HEK293T (cell line): ENCODE measurements around the gene TES.

ENCODE experiments used
- BHLHE40 ChIP-seq: fragments of 450-650 bp; IDR thresholded peaks from 2 replicates; pipeline ENCODE4 v1.6.1; 2016; ENCODE audit warnings: mild to moderate bottlenecking, moderate library complexity, borderline replicate concordance
- SP1 ChIP-seq: fragments of 450-650 bp; IDR thresholded peaks from 2 replicates; pipeline ENCODE4 v1.6.1; 2017

DNA sequence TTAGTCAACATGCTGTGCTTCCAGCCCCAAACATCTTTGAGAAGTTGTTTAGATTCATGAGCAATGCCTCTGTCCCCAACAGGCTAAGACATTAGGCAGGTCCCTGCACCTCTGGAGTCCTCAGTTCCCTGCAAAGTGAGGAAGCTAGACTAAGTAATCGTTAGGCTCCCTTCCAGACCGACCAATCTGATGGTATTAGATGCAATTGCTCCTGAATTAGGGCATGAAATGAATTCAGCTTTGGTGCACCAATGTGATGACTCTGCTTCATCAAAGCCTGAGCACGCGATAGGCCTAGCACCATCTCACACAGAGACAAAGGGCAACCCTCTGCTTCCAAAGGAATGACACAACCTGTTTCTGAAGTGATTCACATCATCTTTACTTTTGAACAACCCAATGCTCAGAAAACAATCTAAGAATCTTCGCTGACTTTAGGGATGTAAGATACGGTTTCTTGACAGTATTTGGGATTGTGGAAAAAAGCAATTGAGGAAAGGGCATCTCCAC, 723 bp upstream of the TES start:
- TF ChIP-seq SP1 (no peak), BHLHE40 (no peak)
